Prostate gland (tissue), 2 donors: Measurements from ENCODE around the gene POLR2F. TPM values are rescaled to one million over a fixed set of nuclear protein-coding genes. Genes with fewer than 3 reads are reported as not detected.

Experiments used
- DNase-seq: peaks from one replicate; pipeline ENCODE4 v3.0.0-alpha.2; 2019; ENCODE audit warnings: low spot score
- H3K27ac ChIP-seq, 2 donors: fragments of 200-600 bp; sonication (generic); 2 replicates each; pipeline ENCODE4 v1.5.1; 2017 to 2019
- H3K27me3 ChIP-seq: fragments of 200-600 bp; sonication (generic); replicated peaks from 2 replicates; pipeline ENCODE4 v1.5.1; 2019; ENCODE audit not compliant: insufficient read depth
- H3K36me3 ChIP-seq, 2 donors: fragments of 200-600 bp; sonication (generic); 1 replicate in 1 of 2; 2 replicates in 1 of 2; pipeline versions ENCODE4 v1.5.1 to v1.8.1; 2017 to 2019
- H3K4me1 ChIP-seq: fragments of 200-600 bp; sonication (generic); replicated peaks from 2 replicates; pipeline ENCODE4 v1.5.1; 2019
- H3K4me3 ChIP-seq, 2 donors: fragments of 200-600 bp; sonication (generic); 2 replicates each; pipeline ENCODE4 v1.5.1; 2017 to 2019
- H3K9me3 ChIP-seq: fragments of 200-600 bp; sonication (generic); 2 replicates; pipeline ENCODE4 v1.5.1; 2017
- POLR2A ChIP-seq: fragments of 450-650 bp; IDR thresholded peaks from one replicate; pipeline ENCODE4 v1.6.1; 2016; ENCODE audit warnings: antibody characterized with exemption, mild to moderate bottlenecking
- POLR2AphosphoS5 ChIP-seq: sonication (generic); formaldehyde crosslinking; IDR thresholded peaks from one replicate; pipeline ENCODE4 v1.6.1; 2017; ENCODE audit warnings: antibody characterized with exemption
- WGBS: methylation state at CpG from one replicate; pipeline ENCODE4 v1.1.5; 2018; 5-methylcytosine and 5-hydroxymethylcytosine counted together
- intact Hi-C: fragments of 100-400 bp; cut with DNase I; formaldehyde crosslinking; loops from one replicate; pipeline ENCODE4 v1.14.2; 2022
- total RNA-seq, 2 donors: library from RNA; depleted of rRNA; stranded (reverse); fragments of >200 nt; gene quantifications; one replicate each; pipeline ENCODE4 v1.1.0, GENCODE V29; 2016
- TF ChIP-seq, protein P1 (sequence below), 4 experiments: fragments of 200-600 bp in 2 of 4; fragments of 450-650 bp in 2 of 4; sonication (generic) in 2 of 4; IDR thresholded peaks; 1 replicate in 3 of 4; 2 replicates in 1 of 4; pipeline ENCODE4 v1.5.1; 2016 to 2019; ENCODE audit warnings: antibody characterized with exemption in 4 of 4, mild to moderate bottlenecking in 2 of 4, moderate library complexity in 2 of 4

Gene POLR2F
- total RNA-seq, 2 donors from 2014 or later: 63.1 to 157 TPM

GRCh38 chr22:37920126-37920525 lies 33.4 kb upstream of the POLR2F start:
- H3K27me3 ChIP-seq: no peaks in the 10 kb centered on the region
- intact Hi-C loops: no loop called here
- no peak for DNase-seq
- no peak overlapping the region for H3K4me3 ChIP-seq
- H3K36me3 ChIP-seq: peaks cover 0 to 13% of the 10 kb centered on the region in 2 donors
- no peaks in the 10 kb centered on the region for H3K4me1 ChIP-seq
- TF ChIP-seq, protein P1, sequence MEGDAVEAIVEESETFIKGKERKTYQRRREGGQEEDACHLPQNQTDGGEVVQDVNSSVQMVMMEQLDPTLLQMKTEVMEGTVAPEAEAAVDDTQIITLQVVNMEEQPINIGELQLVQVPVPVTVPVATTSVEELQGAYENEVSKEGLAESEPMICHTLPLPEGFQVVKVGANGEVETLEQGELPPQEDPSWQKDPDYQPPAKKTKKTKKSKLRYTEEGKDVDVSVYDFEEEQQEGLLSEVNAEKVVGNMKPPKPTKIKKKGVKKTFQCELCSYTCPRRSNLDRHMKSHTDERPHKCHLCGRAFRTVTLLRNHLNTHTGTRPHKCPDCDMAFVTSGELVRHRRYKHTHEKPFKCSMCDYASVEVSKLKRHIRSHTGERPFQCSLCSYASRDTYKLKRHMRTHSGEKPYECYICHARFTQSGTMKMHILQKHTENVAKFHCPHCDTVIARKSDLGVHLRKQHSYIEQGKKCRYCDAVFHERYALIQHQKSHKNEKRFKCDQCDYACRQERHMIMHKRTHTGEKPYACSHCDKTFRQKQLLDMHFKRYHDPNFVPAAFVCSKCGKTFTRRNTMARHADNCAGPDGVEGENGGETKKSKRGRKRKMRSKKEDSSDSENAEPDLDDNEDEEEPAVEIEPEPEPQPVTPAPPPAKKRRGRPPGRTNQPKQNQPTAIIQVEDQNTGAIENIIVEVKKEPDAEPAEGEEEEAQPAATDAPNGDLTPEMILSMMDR (IDR thresholded peaks at IDR 0.05): no peak
- no peak for TF ChIP-seq POLR2A
- TF ChIP-seq POLR2AphosphoS5: no peak
- 75% methylated on average over 5 of the region's 5 CpGs for WGBS
- no peak overlapping the region for H3K27ac ChIP-seq
- H3K9me3 ChIP-seq: no peaks in the 10 kb centered on the region

DNA sequence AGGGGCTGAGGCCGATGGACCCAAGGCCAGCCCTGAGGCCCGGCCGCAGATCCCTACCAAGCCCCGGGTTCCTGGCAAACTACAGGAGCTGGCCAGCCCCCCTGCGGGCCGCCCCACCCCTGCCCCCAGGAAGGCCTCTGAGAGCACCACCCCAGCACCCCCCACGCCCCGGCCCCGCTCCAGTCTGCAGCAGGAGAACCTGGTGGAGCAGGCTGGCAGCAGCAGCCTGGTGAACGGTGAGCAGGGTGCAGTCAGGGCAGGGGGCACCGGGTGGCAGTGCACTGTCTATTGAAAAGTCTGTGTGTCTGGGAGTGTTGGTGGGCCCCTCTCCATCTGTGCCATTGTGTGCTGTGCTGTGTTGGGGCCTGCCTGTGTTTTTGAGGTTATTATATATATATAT lies 31.3 kb upstream of the POLR2F start:
- intact Hi-C loops: no loop called here
- H3K4me1 ChIP-seq: no peaks in the 10 kb centered on the region

DNA sequence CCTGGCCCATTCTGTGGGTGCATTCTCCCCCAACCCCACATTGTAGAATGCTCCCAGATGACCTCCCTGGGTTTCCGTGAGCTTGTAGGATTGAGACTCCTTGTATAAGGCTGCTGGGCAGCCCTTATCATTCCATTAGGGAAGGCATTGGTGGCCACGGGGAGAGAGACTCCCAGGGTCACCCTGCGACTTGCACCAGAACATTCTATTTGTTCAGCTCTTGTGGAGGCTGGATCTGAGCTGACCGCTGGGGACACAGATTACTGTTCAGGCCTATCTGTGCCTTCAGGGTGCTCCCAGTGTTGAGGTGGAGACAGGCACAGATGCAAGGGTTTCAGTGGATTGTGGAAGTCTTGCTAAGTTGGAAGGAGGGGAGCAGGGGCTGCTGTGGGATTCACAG lies 29.6 kb upstream of the POLR2F start:
- WGBS: 84% methylated on average over 4 of the region's 4 CpGs
- Histone ChIP-seq H3K9me3 (no peaks in the 10 kb centered on the region), H3K36me3 (peaks cover 5 to 20% of the 10 kb centered on the region in 2 donors), H3K27ac (no peak overlapping the region), H3K4me3 (no peak overlapping the region), H3K27me3 (no peaks in the 10 kb centered on the region), H3K4me1 (no peaks in the 10 kb centered on the region)
- no peak for DNase-seq
- intact Hi-C loops: no loop called here
- no peak for TF ChIP-seq POLR2AphosphoS5
- no peak for TF ChIP-seq POLR2A
- TF ChIP-seq, protein P1 (IDR thresholded peaks at IDR 0.05): no peak

More for the DNA sequence above, 31.3 kb upstream of the POLR2F start:
- Histone ChIP-seq H3K27ac (no peak overlapping the region), H3K9me3 (no peaks in the 10 kb centered on the region), H3K4me3 (no peak overlapping the region), H3K36me3 (peaks cover 13 to 15% of the 10 kb centered on the region in 2 donors), H3K27me3 (no peaks in the 10 kb centered on the region)
- DNase-seq: no peak
- TF ChIP-seq, protein P1 (IDR thresholded peaks at IDR 0.05): no peak
- TF ChIP-seq POLR2AphosphoS5 (no peak), POLR2A (no peak)
- WGBS: 88% methylated on average over 8 of the region's 11 CpGs

GRCh38 chr22:37924386-37925065 lies 29.0 kb upstream of the POLR2F start:
- Histone ChIP-seq H3K27me3 (no peaks in the 10 kb centered on the region), H3K4me1 (peaks cover under 1% of the 10 kb centered on the region), H3K36me3 (peaks cover 0 to 20% of the 10 kb centered on the region in 2 donors), H3K9me3 (no peaks in the 10 kb centered on the region), H3K4me3 (no peak overlapping the region), H3K27ac (no peak overlapping the region)
- TF ChIP-seq POLR2A: no peak
- TF ChIP-seq, protein P1 (IDR thresholded peaks at IDR 0.05): no peak
- TF ChIP-seq POLR2AphosphoS5: no peak
- DNase-seq: no peak
- intact Hi-C loops: no loop called here
- 84% methylated on average over 18 of the region's 18 CpGs for WGBS

DNA sequence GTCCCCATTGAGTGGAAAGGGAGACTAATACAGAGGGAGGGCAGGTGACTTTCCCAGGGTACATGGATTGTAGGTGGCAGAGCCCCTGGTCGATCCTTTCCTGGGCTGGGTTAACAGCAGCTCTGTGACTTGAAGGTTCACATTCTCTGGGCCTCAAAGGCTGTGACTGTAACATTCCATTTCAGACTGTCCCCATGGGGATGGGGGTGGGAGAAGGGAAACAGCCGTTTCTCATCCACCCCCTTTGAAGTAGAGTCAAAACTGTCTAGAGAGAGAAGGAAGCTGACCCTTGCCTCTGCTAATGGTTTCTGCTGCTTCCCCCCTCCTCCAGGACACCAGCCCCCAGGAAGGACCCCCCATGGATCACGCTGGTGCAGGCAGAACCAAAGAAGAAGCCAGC lies 28.2 kb upstream of the POLR2F start:
- H3K9me3 ChIP-seq: no peaks in the 10 kb centered on the region
- H3K27ac ChIP-seq: no peak overlapping the region
- WGBS: 50% methylated on average over 3 of the region's 3 CpGs
- no peaks in the 10 kb centered on the region for H3K27me3 ChIP-seq
- no peak for TF ChIP-seq POLR2AphosphoS5
- TF ChIP-seq, protein P1 (IDR thresholded peaks at IDR 0.05): no peak
- no peak for TF ChIP-seq POLR2A
- intact Hi-C loops: no loop called here
- DNase-seq: no peak
- peaks cover 3% of the 10 kb centered on the region for H3K4me1 ChIP-seq
- no peak overlapping the region for H3K4me3 ChIP-seq
- H3K36me3 ChIP-seq: peaks cover 0 to 20% of the 10 kb centered on the region in 2 donors
